Heart left ventricle (tissue), 16 donors: ENCODE data around the gene TEX261. TPM values are rescaled to one million over a fixed set of nuclear protein-coding genes. Genes with fewer than 3 reads are reported as not detected.

Experiments
- ATAC-seq, 4 donors: fragments of 200-7000 bp; cut with Tn5 transposase; one replicate each; pipeline ENCODE4 v1.9.1; 2020 to 2022; ENCODE audit warnings: moderate library complexity in 4 of 4, mild to moderate bottlenecking in 3 of 4, moderate number of reproducible peaks in 1 of 4
- DNase-seq, 5 donors: peaks; one replicate each; pipeline ENCODE4 v3.0.0-alpha.2; 2020
- H3K27ac ChIP-seq, 12 donors: fragments of 200-600 bp; sonication (generic) in 4 of 12; one replicate each; pipeline versions ENCODE4 v1.5.0 to v1.8.0; 2016 to 2022; ENCODE audit warnings: mild to moderate bottlenecking in 2 of 12
- H3K27me3 ChIP-seq, 9 donors: fragments of 200-600 bp; sonication (generic) in 2 of 9; one replicate each; pipeline versions ENCODE4 v1.5.1 to v1.8.0; 2016 to 2022; ENCODE audit warnings: mild to moderate bottlenecking in 3 of 9
- H3K36me3 ChIP-seq, 9 donors: fragments of 200-600 bp; sonication (generic) in 2 of 9; one replicate each; pipeline versions ENCODE4 v1.5.0 to v1.8.0; 2018 to 2022; ENCODE audit warnings: mild to moderate bottlenecking in 2 of 9
- H3K4me1 ChIP-seq, 12 donors: fragments of 200-600 bp; sonication (generic) in 4 of 12; one replicate each; pipeline versions ENCODE4 v1.5.0 to v1.8.0; 2016 to 2022; ENCODE audit warnings: mild to moderate bottlenecking in 3 of 12
- H3K4me3 ChIP-seq, 12 donors: fragments of 200-600 bp; sonication (generic) in 4 of 12; one replicate each; pipeline versions ENCODE4 v1.5.0 to v1.8.0; 2017 to 2022; ENCODE audit warnings: mild to moderate bottlenecking in 9 of 12, moderate library complexity in 4 of 12
- H3K9me3 ChIP-seq, 12 donors: fragments of 200-600 bp; sonication (generic) in 4 of 12; one replicate each; pipeline versions ENCODE4 v1.5.0 to v1.8.0; 2016 to 2022; ENCODE audit warnings: mild to moderate bottlenecking in 1 of 12
- CTCF ChIP-seq, 12 donors: fragments of 200-600 bp; sonication (generic) in 4 of 12; IDR thresholded peaks; one replicate each; pipeline versions ENCODE4 v1.5.0 to v1.8.0; 2018 to 2022; ENCODE audit warnings: antibody characterized with exemption in 12 of 12, mild to moderate bottlenecking in 5 of 12
- POLR2A ChIP-seq, 2 donors: fragments of 450-650 bp; IDR thresholded peaks; one replicate each; pipeline ENCODE4 v1.6.1; 2017; ENCODE audit warnings: antibody characterized with exemption in 2 of 2, mild to moderate bottlenecking in 2 of 2, moderate library complexity in 2 of 2
- WGBS, 4 donors: extraction: QIAGEN DNeasy Blood & Tissue Kit in 2 of 4; methylation state at CpG; one replicate each; pipeline versions ENCODE4 v1.1.5 to v1.1.7; 2013 to 2018; 5-methylcytosine and 5-hydroxymethylcytosine counted together
- intact Hi-C, 10 donors: fragments of 100-400 bp; cut with DNase I; formaldehyde crosslinking; loops; one replicate each; pipeline versions ENCODE4 v1.11.1 to v1.14.2; 2022
- polyA plus RNA-seq, 2 donors: library from polyadenylated mRNA; stranded (reverse); fragments of 200-250 nt; gene quantifications; one replicate each; pipeline ENCODE4 v1.2.3, GENCODE V29; 2013
- total RNA-seq, 9 donors: library from RNA; depleted of rRNA in 2 of 9; stranded (reverse); fragments of >200 nt in 2 of 9; fragmentation: NEBNext Ultra II Directional in 3 of 9; extraction: Animal tissue kit (Norgen Biotek cat#: 25700) in 3 of 9; gene quantifications; one replicate each; pipeline versions ENCODE4 v1.1.0 to v1.2.4, GENCODE V29; 2016 to 2023
- donor health status: ischemic (EF 13 %, LVEDD 7.1; RV severe dilation, severe dysfunction).
- donor health status: healthy with polysubstance abuse.
- donor health status: DM: no; HTN: yes; CAD: no.
- donor health status: DM: no; HTN: no; CAD: no.
- donor health status: ischemic (EF 25% LVEDD 6.9; RV normal size, moderate dysfunction).
- donor health status: ischemic (EF 25% LVEDD 5.7; RV mildly dilated, moderate dysfunction).
- donor health status: healthy.
- donor health status: DM: yes; HTN: yes; CAD: no.
- donor health status: ischemic (EF 35%, LVEDD 5.7; RV mildly dilated, moderate dysfunction).
- donor health status: nonischemic (EF 11% LVEDD 7.7; RV severe dilation, severe dysfunction).
- donor health status: DM: yes; HTN: yes; CAD: no.
- donor health status: PGD.
- donor health status: ischemic (EF 29% LVEDD 5.4; RV normal size, mild dysfunction).
- donor health status: nonischemic (EF 23%, LVEDD 6.1; RV moderate dilation, normal function).

The TEX261 gene
- total and polyA plus RNA-seq, 11 donors = 29.2 to 69.3 (median 50.4) TPM

GRCh38 chr2:71003966-71004755, 9.5 kb upstream of the TEX261 start:
- 83 to 86% (median 84%) methylated on average over 11 of the region's 11 CpGs for WGBS, 4 donors
- DNase-seq = no peak
- no peak overlapping the region for H3K4me3 ChIP-seq

GRCh38 chr2:71003396-71003795, 8.7 kb upstream of the TEX261 start:
- DNase-seq (no peak), ATAC-seq (no peak)
- H3K36me3 ChIP-seq = no peaks in the 10 kb centered on the region
- H3K4me3 ChIP-seq = no peak overlapping the region
- TF ChIP-seq POLR2A (IDR thresholded peaks at IDR 0.05) = no peak
- TF ChIP-seq CTCF (IDR thresholded peaks at IDR 0.05) = no peak
- H3K4me1 ChIP-seq = peaks cover 0 to 9% (median 3%) of the 10 kb centered on the region in 12 donors
- H3K27ac ChIP-seq = no peak overlapping the region
- no peaks in the 10 kb centered on the region for H3K27me3 ChIP-seq
- intact Hi-C loops = no loop called here
- 81 to 88% (median 86%) methylated on average over 6 of the region's 6 CpGs for WGBS, 4 donors
- no peaks in the 10 kb centered on the region for H3K9me3 ChIP-seq

More at GRCh38 chr2:71003966-71004755, 9.5 kb upstream of the TEX261 start:
- H3K27me3 ChIP-seq = no peaks in the 10 kb centered on the region
- H3K4me1 ChIP-seq = peaks cover 0 to 9% (median 3%) of the 10 kb centered on the region in 12 donors
- intact Hi-C loops = no loop called here
- no peaks in the 10 kb centered on the region for H3K36me3 ChIP-seq
- H3K27ac ChIP-seq = no peak overlapping the region
- no peak for TF ChIP-seq CTCF (IDR thresholded peaks at IDR 0.05)
- no peak for TF ChIP-seq POLR2A (IDR thresholded peaks at IDR 0.05)
- H3K9me3 ChIP-seq = no peaks in the 10 kb centered on the region
- no peak for ATAC-seq

- peaks cover 0 to 9% (median 3%) of the 10 kb centered on the region in 12 donors for H3K4me1 ChIP-seq
- TF ChIP-seq POLR2A (IDR thresholded peaks at IDR 0.05) (no peak), CTCF (IDR thresholded peaks at IDR 0.05) (no peak)
- no peaks in the 10 kb centered on the region for H3K27me3 ChIP-seq
- no peak overlapping the region for H3K27ac ChIP-seq
- ATAC-seq = no peak
- DNase-seq = no peak
- intact Hi-C loops = loop anchor here in 1 of 10 donors (2.0 kb wide), 1 partner anchor 37 kb away; no protein-coding TSS in a partner anchor
- no peak overlapping the region for H3K4me3 ChIP-seq
- WGBS, 4 donors = 42 to 48% (median 44%) methylated on average over 11 of the region's 11 CpGs
- no peaks in the 10 kb centered on the region for H3K36me3 ChIP-seq
- no peaks in the 10 kb centered on the region for H3K9me3 ChIP-seq
Measured at GRCh38 chr2:71001981-71002570, 7.4 kb upstream of the TEX261 start.

GRCh38 chr2:71001592-71001927, 6.9 kb upstream of the TEX261 start:
- DNase-seq (no peak), ATAC-seq (no peak)
- Histone ChIP-seq H3K36me3 (no peaks in the 10 kb centered on the region), H3K4me3 (no peak overlapping the region), H3K27me3 (no peaks in the 10 kb centered on the region), H3K9me3 (no peaks in the 10 kb centered on the region), H3K4me1 (peaks cover 0 to 9% (median 3%) of the 10 kb centered on the region in 12 donors), H3K27ac (no peak overlapping the region)
- TF ChIP-seq CTCF (IDR thresholded peaks at IDR 0.05) (no peak), POLR2A (IDR thresholded peaks at IDR 0.05) (no peak)
- 74 to 80% (median 78%) methylated on average over 5 of the region's 5 CpGs for WGBS, 4 donors
- intact Hi-C loops = loop anchor here in 1 of 10 donors (2.0 kb wide), 1 partner anchor 37 kb away; no protein-coding TSS in a partner anchor
